ENCODE results near the gene IRF2.
"Not testable (repeated sequence)": the region's sequence is repeated elsewhere in the genome, so short reads cannot be mapped to it uniquely, and the experiment has no call there.

The IRF2 gene

GRCh38 chr4:184361443-184361842 lies 112.9 kb downstream of the IRF2 start:
- DNase-seq, result no peak

DNA sequence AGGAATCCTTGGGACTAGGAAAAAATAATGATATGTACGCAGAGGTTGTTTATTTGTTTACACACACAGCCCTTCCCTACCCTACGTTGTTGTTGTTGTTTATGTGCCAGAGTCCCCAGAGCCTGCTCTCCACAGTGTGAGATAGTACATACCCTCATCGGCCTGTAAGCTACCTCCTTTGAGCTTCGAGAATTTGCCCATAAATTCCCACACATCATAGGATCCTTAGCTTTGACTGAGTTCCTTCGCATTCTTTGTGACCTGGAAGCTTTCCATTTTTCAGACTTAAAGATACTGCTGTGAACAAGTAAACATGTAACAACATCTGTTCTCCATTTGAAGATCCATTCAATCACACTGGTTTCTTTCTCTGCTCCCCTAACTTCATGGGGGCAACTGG lies 114.5 kb downstream of the IRF2 start:
- no peak for DNase-seq

GRCh38 chr4:184358521-184359232 lies 115.7 kb downstream of the IRF2 start:
- DNase-seq, result no peak

GRCh38 chr4:184357772-184358171 lies 116.6 kb downstream of the IRF2 start:
- no peak for DNase-seq

DNA sequence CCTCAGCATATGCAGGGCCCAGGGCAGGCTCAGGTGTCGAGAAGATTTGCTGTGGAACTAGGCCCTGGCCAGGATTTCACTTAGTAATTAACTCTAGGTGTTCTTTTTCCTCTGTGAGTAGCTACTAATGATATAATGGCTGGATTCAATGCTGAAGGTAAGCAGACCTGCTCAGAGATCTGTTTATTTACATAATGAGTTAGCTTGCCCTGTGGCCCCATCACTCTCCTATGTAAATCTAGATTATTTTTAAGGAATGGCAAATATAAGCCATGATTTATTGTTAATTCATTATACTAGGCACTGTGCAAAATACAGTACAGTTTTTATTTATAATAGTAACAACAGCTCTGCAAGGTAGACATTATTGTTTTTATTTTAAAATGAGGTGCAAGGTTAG lies 117.2 kb downstream of the IRF2 start:
- DNase-seq, result no peak

DNA sequence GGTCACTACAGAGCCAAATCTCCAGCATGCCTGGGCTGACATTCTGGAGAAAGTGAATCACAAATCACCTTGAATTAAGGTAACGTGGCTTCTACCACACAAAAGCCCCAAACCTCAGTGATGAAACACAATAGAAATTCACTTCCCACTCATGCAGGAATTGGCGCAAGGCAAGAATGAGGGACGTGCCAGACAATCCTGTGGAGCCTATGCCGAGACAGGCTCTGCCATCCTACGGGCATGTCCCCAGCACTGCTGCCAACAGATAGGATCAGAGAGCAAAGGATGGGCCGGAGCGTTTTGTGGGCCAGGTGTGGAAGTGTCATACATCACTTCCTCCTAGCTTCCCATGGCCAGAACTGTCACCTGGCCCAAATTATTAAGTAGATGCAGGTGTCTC lies 118.0 kb downstream of the IRF2 start:
- no peak for DNase-seq

DNA sequence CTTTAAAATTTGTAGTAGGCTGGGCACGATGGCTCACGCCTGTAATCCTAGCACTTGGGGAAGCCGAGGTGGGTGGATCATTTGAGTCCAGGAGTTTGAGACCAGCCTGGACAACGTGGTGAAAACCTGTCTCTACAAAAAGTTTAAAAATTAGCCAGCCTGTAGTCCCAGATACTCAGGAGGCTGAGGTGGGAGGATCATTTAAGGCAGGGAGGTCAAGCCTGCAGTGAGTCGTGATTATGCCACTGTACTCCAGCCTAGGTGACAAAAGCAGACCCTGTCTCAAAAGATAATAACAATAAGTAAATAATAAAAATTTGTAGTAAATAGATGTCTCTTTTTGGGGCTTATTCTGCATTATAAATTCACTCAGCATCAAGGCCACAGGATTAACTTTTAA lies 118.5 kb downstream of the IRF2 start:
- DNase-seq, result no peak

- DNase-seq, result no peak
These were observed 119.2 kb downstream of the IRF2 start for GRCh38 chr4:184355111-184355604.

DNA sequence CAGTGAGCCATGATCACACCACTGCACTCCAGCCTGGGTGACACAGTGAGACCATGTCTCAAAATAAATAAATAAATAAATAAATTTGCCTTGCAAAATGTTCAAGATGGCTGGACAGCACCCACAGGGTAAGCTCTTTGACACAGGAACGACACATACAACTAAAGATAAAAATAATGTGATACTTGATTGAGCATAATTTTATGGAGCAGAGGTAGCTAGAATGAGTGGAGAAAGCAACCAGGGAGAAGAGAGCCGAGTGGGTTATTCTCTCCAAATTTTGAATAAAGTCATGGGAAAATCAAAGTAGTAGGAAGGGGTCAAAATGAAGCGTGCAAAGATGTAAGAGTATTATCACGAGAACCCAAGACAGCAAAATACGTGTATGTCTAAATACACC lies 121.5 kb downstream of the IRF2 start:
- DNase-seq, result no peak

DNA sequence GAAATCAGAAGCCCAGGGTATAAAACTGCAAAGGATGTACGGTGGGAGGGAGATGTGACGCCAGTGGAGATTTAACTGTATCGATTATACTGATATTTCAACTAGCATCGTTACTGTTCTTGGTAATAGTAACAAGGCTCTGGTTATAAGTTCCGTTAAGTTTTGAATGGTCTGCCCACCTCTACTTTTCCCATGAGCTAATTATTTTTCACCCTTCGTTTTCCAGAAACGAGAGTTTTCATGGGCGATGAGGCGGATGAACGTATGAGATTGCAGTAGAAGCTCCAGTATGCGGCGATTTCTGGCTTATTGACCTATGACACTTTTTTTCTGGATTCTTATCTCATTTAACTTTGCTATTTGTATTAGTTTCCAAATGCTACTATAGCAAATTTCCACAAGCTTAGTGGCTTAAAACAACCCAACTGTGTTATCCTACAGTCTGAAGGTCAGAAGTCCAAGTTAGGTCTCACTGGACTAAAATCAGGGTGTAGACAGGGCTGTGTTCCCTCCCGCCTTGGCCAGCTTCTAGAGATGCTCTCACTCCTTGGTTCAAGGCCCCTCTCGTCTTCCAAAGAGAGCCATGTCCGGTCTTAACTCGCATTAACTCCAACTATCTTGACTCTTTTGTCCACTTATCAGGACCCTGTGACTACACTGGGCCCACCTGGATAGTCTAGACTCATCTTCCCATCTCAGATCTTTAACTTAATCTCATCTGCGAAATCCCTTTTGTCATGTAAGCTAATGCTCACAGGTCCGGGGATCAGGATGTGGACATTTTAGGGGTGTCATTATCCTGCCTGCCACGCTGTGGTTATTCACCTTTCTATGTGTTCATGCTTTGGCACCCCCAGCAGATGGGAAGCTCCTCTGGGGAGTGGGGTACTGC lies 122.5 kb downstream of the IRF2 start:
- no peak for DNase-seq

GRCh38 chr4:184350964-184351363 lies 123.4 kb downstream of the IRF2 start:
- DNase-seq, result no peak

DNA sequence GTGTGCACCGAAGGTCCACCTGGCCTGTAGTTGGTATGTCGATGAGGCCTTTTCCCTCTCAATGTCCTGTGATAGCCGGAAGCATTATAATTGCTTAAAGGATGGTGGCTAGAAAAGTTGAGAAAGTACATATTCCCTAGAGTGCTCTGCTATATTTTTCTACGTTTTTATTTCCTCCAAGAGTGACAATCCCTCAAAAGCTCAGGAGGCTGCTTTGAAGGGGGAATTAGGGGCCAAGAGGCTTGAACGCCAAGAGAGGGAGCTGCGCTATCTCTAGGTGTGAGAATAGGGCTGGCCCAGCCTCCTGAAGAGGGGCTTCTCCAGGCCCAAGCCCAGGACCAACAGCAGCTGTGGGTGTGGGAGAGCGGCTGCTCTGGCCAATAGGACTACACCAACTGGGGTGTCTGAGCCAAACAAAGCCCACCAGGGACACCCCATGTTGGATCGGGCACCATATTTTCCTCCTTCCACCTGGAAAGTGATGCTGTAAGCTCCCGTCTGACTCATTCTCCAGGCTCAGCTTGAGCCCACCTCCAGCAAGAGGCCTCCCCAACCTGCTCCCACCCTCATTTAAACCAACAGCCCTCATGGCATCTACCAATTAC lies 124.0 kb downstream of the IRF2 start:
- no peak for DNase-seq

DNA sequence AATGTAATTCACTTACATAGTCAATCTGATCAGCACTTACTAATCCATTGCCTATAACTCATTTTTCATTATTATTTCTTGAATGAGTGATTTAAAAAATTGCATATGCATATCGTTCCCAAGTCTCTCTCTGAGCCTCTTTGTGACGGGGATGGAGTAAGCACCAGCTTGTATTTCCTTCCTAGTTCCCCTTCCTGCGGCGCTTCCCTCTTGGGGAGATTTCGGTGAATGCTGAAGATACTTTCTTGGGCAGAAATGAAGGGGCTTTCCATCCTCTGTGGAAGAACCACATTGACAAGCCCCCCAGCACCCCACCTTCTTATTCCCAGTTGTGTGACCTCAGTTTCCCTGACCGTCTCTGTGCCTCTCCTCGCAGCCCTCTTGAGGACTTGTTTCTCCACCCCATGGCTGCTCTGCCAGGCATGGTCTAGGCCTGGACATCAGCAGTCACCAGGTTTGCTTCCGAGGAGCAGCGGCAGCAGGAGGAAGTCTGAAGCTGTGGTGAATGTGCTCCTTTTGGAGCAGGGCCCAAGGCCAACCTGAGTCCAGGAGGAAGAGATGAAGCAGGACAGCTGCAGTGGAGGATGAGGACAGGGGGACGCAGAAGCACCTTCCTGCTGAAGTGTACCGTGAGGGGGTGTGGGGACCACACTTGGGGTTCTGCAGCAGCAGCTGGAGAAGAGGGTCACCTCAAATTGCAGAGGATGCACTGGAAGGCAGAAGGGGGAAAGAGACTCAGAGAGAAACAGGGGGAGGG lies 124.9 kb downstream of the IRF2 start:
- no peak for DNase-seq

DNA sequence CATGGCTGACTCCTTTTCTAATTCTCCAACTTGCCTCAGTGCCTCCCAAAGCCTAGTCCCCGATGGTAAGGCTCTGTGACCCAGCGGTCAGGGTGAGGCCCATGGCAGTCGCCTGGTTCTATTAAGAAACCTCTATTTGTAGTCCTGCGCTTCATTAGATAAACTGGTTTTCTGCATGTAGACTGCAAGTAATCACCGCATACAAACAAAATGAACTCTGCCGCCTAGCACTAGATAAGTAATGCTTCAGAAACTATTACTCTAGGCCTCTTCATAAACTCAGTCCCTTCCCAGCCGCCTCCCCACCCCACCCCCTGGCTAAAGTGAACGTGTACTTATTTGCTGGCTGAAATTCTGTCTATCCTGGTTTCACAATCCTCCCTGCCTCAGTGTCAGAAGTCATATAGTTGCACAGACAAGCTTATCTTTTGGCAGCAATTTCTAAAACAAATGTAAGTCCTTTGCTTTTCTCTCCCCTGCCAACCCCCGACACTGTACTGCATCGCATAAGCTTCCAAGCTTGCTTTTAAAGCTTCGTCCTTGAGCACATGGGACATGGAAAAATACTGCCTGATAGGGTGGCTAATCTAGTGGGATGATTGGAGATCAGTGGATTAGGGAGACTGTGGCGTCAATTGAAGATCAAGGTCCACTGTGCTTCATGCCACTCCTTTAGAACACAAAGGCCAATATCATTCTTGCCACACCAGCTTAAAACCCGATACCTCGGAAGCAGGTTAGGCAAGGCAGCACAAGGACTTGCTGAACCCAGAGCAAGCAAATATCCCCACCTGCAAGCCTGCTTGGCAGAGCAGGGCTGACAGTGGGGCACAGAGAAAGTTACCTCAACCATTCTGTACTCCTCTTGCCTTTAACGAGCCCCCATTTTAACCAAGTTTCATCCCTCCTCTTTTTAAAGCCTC lies 125.8 kb downstream of the IRF2 start:
- DNase-seq, result no peak

- DNase-seq, result no peak
These were observed 126.8 kb downstream of the IRF2 start for GRCh38 chr4:184347251-184348239.

DNA sequence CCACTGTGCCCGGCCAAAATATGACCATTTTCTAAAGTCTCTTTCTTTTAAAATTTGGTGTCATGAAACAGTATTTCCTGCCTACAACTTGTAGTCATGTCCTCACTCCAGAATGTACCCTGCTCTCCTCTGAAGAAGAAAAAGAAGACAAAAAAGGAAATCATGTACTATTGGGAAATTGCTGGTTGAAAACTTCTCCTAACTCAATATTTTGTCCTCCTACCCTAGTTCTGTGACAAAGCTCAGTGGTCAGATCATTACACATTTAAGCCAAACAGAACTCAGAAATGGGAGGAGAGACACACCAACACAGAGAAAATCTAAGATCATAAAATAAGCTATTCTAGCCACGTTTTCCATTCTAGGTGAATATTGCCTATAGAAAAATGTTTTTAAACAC lies 127.7 kb downstream of the IRF2 start:
- DNase-seq, result no peak

DNA sequence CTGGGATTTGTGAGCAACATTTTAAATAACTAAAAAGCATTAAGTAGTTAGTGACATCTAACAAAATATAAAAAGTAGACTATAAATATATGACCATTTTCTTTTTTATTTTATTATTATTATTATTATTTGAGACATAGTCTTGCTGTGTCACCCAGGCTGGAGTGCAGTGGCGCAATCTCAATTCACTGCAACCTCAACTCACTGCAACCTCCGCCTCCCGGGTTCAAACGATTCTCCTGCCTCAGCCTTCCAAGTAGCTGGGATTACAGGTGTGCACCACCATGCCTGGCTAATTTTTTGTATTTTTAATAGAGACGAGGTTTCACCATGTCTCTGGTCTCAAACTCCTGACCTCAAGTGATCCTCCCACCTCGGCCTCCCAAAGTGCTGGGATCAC lies 128.1 kb downstream of the IRF2 start:
- DNase-seq, result not testable (repeated sequence)

GRCh38 chr4:184345573-184345922 lies 128.8 kb downstream of the IRF2 start:
- no peak for DNase-seq

GRCh38 chr4:184344899-184345572 lies 129.3 kb downstream of the IRF2 start:
- no peak for DNase-seq

- DNase-seq, result no peak
These were observed 129.9 kb downstream of the IRF2 start for GRCh38 chr4:184344435-184344834.

Data from cerebellar nuclear complex (tissue), 1 donor.